Right atrium auricular region (tissue), 2 donors: Measurements from ENCODE around the gene TUBGCP6. TPM values are rescaled to one million over a fixed set of nuclear protein-coding genes. Genes with fewer than 3 reads are reported as not detected.
A peak's percentile ranks its signal among the peaks of the same experiment; 100 is the strongest.

Source experiments
- DNase-seq: peaks from one replicate; pipeline ENCODE4 v3.0.0-alpha.2; 2019; ENCODE audit warnings: low spot score
- H3K27ac ChIP-seq, 2 donors: fragments of 200-600 bp; sonication (generic); 1 replicate in 1 of 2; 2 replicates in 1 of 2; pipeline ENCODE4 v1.5.1; 2016 to 2019
- H3K27me3 ChIP-seq, 2 donors: fragments of 200-600 bp; sonication (generic); one replicate each; pipeline versions ENCODE4 v1.5.1 to v1.6.0; 2017 to 2019
- H3K36me3 ChIP-seq: fragments of 200-600 bp; sonication (generic); one replicate; pipeline ENCODE4 v1.5.1; 2016
- H3K4me1 ChIP-seq, 2 donors: fragments of 200-600 bp; sonication (generic); one replicate each; pipeline versions ENCODE4 v1.5.1 to v1.6.0; 2017 to 2019
- H3K4me3 ChIP-seq, 2 donors: fragments of 200-600 bp; sonication (generic); 1 replicate in 1 of 2; 2 replicates in 1 of 2; pipeline ENCODE4 v1.5.1; 2017 to 2019; ENCODE audit warnings: mild to moderate bottlenecking in 1 of 2, moderate library complexity in 1 of 2
- H3K9me3 ChIP-seq, 2 donors: fragments of 200-600 bp; sonication (generic); one replicate each; pipeline ENCODE4 v1.5.1; 2019
- CTCF ChIP-seq, 2 donors: fragments of 200-600 bp; sonication (generic); IDR thresholded peaks; one replicate each; pipeline ENCODE4 v1.5.1; 2019; ENCODE audit warnings: antibody characterized with exemption in 2 of 2
- total RNA-seq, 2 donors: library from RNA; depleted of rRNA; stranded (reverse); fragments of >200 nt; gene quantifications; one replicate each; pipeline ENCODE4 v1.1.0, GENCODE V29; 2016

TUBGCP6 gene
- total RNA-seq, 2 donors from 2014 or later, result 19.5 to 22.1 TPM

- no peaks in the 10 kb centered on the region for H3K27me3 ChIP-seq
- peaks cover 0 to 44% of the 10 kb centered on the region in 2 donors for H3K4me1 ChIP-seq
- peaks cover 14% of the 10 kb centered on the region for H3K36me3 ChIP-seq
- no peak overlapping the region for H3K27ac ChIP-seq
- no peak overlapping the region for H3K4me3 ChIP-seq
- no peak for TF ChIP-seq CTCF (IDR thresholded peaks at IDR 0.05)
- no peaks in the 10 kb centered on the region for H3K9me3 ChIP-seq
- DNase-seq, result no peak
Observed at GRCh38 chr22:50204571-50204970, 40.3 kb downstream of the TUBGCP6 start.

- H3K36me3 ChIP-seq, result peaks cover 17% of the 10 kb centered on the region
- TF ChIP-seq CTCF (IDR thresholded peaks at IDR 0.05), result no peak
- H3K27ac ChIP-seq, result no peak overlapping the region
- H3K4me1 ChIP-seq, result peaks cover 0 to 42% of the 10 kb centered on the region in 2 donors
- H3K4me3 ChIP-seq, result no peak overlapping the region
- DNase-seq, result no peak
- no peaks in the 10 kb centered on the region for H3K9me3 ChIP-seq
- no peaks in the 10 kb centered on the region for H3K27me3 ChIP-seq
Observed at GRCh38 chr22:50203288-50203687, 41.5 kb downstream of the TUBGCP6 start.

- Histone ChIP-seq H3K9me3 (no peaks in the 10 kb centered on the region), H3K27me3 (no peaks in the 10 kb centered on the region), H3K4me1 (peaks cover 0 to 36% of the 10 kb centered on the region in 2 donors), H3K27ac (peak overlapping the region in 1 of 2 donors; percentile 78), H3K4me3 (peak overlapping the region; percentile 61 to 92), H3K36me3 (peaks cover 20% of the 10 kb centered on the region)
- no peak for DNase-seq
- TF ChIP-seq CTCF (IDR thresholded peaks at IDR 0.05), result no peak
Observed at GRCh38 chr22:50202130-50202666, 42.6 kb downstream of the TUBGCP6 start.

- TF ChIP-seq CTCF (IDR thresholded peaks at IDR 0.05), result no peak
- no peaks in the 10 kb centered on the region for H3K27me3 ChIP-seq
- H3K4me1 ChIP-seq, result peaks cover 0 to 28% of the 10 kb centered on the region in 2 donors
- H3K36me3 ChIP-seq, result peaks cover 17% of the 10 kb centered on the region
- DNase-seq, result no peak
- H3K9me3 ChIP-seq, result no peaks in the 10 kb centered on the region
- peak overlapping the region; percentile 79 to 86 for H3K27ac ChIP-seq
- peak overlapping the region; percentile 61 to 92 for H3K4me3 ChIP-seq
Observed at GRCh38 chr22:50201191-50202129, 43.4 kb downstream of the TUBGCP6 start.

- DNase-seq, result peak; percentile 90
- no peak for TF ChIP-seq CTCF (IDR thresholded peaks at IDR 0.05)
- H3K27me3 ChIP-seq, result no peaks in the 10 kb centered on the region
- peak within 1 kb of the TSS; percentile 79 to 86 for H3K27ac ChIP-seq
- peak within 1 kb of the TSS; percentile 61 to 92 for H3K4me3 ChIP-seq
- no peaks in the 10 kb centered on the region for H3K9me3 ChIP-seq
- H3K4me1 ChIP-seq, result peaks cover 0 to 20% of the 10 kb centered on the region in 2 donors
- H3K36me3 ChIP-seq, result peaks cover 24% of the 10 kb centered on the region
Observed at GRCh38 chr22:50200461-50201190, 44.2 kb downstream of the TUBGCP6 start, which contains the start of gene SELENOO. SELENOO (plus strand) TSS chr22:50201011; CDS start chr22:50201037, 26 bp downstream.
